IMR-90 (cell line): ENCODE results near the gene KCNN3.

Experiments
- CHD1 ChIP-seq: IDR thresholded peaks from 2 replicates; pipeline ENCODE4 v1.6.1; 2012; ENCODE audit warnings: low read depth, low read length, improper control_type of control experiment
- MAFK ChIP-seq: IDR thresholded peaks from 2 replicates; pipeline ENCODE4 v1.6.1; 2012; ENCODE audit warnings: low read depth, low read length, improper control_type of control experiment
- MAZ ChIP-seq: IDR thresholded peaks from 2 replicates; pipeline ENCODE4 v1.6.1; 2012; ENCODE audit warnings: low read depth, mild to moderate bottlenecking, low read length, improper control_type of control experiment, moderate library complexity, borderline replicate concordance
- RFX5 ChIP-seq: IDR thresholded peaks from 2 replicates; pipeline ENCODE4 v1.8.0; 2012; ENCODE audit warnings: low read depth, mild to moderate bottlenecking, low read length, moderate library complexity

DNA sequence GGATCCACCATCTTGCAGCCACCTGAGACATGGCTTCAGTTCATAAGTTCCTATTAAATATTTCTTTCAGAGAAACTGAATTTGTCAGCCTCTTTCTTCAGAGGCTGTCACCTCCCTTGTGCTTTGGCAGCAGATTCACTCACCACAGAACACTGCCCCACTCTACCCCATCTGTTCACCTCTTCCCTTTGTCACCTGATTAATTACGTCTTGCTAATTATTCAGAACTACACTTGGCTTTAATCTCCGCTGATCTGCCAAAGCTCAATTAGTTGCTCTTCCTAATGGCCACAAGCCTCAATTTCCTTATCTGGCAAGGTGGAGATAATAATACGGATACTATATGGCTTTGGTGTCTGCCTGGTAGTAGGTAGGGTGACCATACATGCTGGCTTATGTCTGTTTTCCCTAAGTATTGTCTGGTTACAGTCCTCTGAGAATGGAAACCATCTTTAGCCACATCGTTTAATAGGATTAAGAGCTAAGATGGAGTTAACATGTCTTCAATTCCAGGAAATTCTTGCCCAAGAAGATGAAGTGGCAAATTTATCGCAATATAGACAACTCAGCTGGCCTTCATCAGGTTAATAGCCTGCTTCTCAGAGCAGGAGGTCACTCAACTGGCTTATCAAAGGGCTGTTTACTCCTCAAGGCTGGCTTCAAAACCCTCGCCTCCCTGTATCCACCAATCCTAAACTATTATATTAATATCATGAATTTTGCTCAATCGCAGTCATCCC, 203.9 kb downstream of the KCNN3 start:
- TF ChIP-seq CHD1 (no peak), RFX5 (no peak), MAFK (no peak), MAZ (no peak)
